WTC11 (cell line): ENCODE results near the gene RIMBP2.

Source experiments
- CTCF ChIP-seq: fragments of 200-600 bp; IDR thresholded peaks from 2 replicates; pipeline ENCODE4 v1.8.0; 2022; ENCODE audit warnings: antibody characterized with exemption
- HMGA2 ChIP-seq: fragments of 250-450 bp; sonication (Bioruptor Pico); IDR thresholded peaks from 2 replicates; pipeline ENCODE4 v1.4.0; 2021; ENCODE audit warnings: mild to moderate bottlenecking, moderate library complexity
- MLX ChIP-seq: sonication (generic); formaldehyde crosslinking; IDR thresholded peaks from 2 replicates; pipeline ENCODE4 v1.8.1; 2023; ENCODE audit warnings: mild to moderate bottlenecking, missing genetic modification reagents, moderate library complexity
- NR3C1 ChIP-seq: sonication (generic); formaldehyde crosslinking; conservative IDR thresholded peaks from 2 replicates; pipeline ENCODE4 v1.8.1; 2023; ENCODE audit warnings: low read depth, mild to moderate bottlenecking, missing genetic modification reagents
- SP1 ChIP-seq: sonication (generic); formaldehyde crosslinking; conservative IDR thresholded peaks from 2 replicates; pipeline ENCODE4 v1.8.1; 2022; ENCODE audit warnings: missing genetic modification reagents
- TEAD4 ChIP-seq: sonication (generic); formaldehyde crosslinking; IDR thresholded peaks from 2 replicates; pipeline ENCODE4 v1.8.0; 2022; ENCODE audit warnings: mild to moderate bottlenecking, missing genetic modification reagents
- ZBTB21 ChIP-seq: sonication (generic); formaldehyde crosslinking; IDR thresholded peaks from 2 replicates; pipeline ENCODE4 v1.8.1; 2023; ENCODE audit warnings: mild to moderate bottlenecking, missing genetic modification reagents, borderline replicate concordance
- ZNF121 ChIP-seq: sonication (generic); formaldehyde crosslinking; IDR thresholded peaks from 2 replicates; pipeline ENCODE4 v1.8.0; 2023; ENCODE audit warnings: missing genetic modification reagents

GRCh38 chr12:130374083-130374482 lies 342.0 kb downstream of the RIMBP2 start:
- TF ChIP-seq CTCF, result no peak
- no peak for TF ChIP-seq NR3C1
- no peak for TF ChIP-seq TEAD4 (CRISPR knock-in tag)
- TF ChIP-seq SP1 (CRISPR knock-in tag), result no peak
- no peak for TF ChIP-seq ZBTB21 (CRISPR knock-in tag)
- TF ChIP-seq MLX (CRISPR knock-in tag), result no peak
- no peak for TF ChIP-seq ZNF121 (CRISPR knock-in tag)
- no peak for TF ChIP-seq HMGA2 (CRISPR knock-in tag)
